T-helper 2 cell (primary cell): ENCODE results near the gene TMEM147.

Experiments used
- DNase-seq, 5 experiments: peaks; one replicate each; pipeline versions ENCODE4 v3.0.0 to v3.0.0-alpha.2; 2012 to 2022

The TMEM147 gene

GRCh38 chr19:35549174-35549788 is 3.9 kb downstream of the TMEM147 start:
- peak in 3 of 5 experiments; percentile 42 to 68 (median 42) for DNase-seq

DNA sequence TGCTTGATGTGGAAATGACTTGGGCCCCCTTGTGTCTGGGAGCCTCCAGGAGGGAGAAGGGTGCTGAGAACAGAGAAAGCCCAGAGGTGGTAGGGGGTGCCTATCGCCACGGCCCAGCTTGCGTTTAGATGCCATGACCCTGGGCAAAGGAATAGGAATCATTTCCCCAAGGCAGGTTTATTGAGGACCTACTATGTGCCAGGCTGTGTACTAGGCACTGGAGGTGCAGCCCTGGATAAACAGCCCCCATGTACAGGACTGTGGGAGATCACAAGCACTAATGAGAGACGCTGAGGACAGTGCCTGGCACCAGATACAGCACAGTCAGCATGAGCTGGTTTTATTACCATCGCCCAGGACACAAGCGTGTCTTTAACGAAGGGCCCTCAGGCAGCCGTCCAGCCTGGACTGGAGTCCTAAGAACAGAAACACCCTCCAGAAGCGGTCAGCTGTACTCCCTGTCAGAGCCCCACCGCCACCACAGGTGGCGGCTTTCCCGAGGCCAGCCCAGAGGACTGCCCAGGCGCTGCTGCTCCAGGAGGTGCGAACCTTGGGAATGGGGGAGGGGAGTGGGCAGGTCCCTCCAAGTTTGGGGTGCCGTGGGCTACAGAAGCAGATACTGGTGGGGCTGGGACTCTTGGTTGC is 4.6 kb downstream of the TMEM147 start:
- no peak for DNase-seq

GRCh38 chr19:35551091-35551810 is 5.8 kb downstream of the TMEM147 start:
- DNase-seq = no peak

GRCh38 chr19:35552534-35553384 is 7.3 kb downstream of the TMEM147 start:
- no peak for DNase-seq

GRCh38 chr19:35553385-35554000 is 8.1 kb downstream of the TMEM147 start:
- DNase-seq = no peak

DNA sequence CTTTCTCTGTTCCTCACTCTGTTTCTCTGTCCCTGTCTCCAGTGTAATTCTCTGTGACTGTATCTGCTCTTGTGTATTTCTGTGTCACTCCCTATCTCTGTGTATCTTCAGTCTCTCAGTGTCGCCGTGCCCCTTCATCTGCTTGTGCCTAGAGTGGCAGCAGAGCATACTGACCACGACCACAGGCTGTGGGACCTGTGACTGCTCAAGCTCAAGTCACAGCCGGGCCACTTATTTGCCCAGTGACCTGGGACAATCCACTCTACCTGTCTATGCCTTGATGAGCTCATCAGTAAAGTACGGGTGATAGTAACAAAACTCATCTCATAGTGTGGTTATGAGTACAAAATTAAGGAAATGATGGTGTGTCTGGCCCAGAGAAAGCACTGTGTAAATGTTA is 8.7 kb downstream of the TMEM147 start:
- no peak for DNase-seq

- DNase-seq = no peak
Measured at GRCh38 chr19:35555301-35556005, 10.0 kb downstream of the TMEM147 start.

DNA sequence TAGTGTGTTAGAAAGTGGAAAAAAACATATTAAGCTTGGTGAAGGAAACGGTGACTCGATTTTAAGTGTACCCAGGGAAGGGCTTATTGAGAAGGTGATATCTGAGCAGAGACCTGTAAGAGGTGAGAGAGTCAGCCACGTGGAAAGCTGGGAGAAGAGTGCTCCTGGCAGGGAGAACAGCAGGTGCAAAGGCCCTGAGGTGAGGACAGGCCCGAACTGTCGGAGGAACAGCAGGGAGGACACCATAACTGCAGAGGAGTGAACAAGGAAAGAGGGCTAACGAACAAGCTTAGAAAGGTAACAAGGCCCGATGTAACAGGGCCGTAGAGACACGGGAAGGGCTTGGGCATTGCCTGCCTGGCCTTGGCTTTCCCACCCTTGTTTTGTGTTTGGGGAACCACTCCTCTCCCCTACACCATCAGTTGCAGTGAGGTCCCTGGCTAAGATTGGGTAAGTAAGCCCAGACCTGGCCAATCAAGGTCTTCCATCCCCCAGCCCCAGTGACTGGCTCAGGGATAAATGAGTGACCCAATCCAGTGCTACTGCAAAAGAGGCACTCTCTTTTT is 10.7 kb downstream of the TMEM147 start:
- DNase-seq = no peak

DNA sequence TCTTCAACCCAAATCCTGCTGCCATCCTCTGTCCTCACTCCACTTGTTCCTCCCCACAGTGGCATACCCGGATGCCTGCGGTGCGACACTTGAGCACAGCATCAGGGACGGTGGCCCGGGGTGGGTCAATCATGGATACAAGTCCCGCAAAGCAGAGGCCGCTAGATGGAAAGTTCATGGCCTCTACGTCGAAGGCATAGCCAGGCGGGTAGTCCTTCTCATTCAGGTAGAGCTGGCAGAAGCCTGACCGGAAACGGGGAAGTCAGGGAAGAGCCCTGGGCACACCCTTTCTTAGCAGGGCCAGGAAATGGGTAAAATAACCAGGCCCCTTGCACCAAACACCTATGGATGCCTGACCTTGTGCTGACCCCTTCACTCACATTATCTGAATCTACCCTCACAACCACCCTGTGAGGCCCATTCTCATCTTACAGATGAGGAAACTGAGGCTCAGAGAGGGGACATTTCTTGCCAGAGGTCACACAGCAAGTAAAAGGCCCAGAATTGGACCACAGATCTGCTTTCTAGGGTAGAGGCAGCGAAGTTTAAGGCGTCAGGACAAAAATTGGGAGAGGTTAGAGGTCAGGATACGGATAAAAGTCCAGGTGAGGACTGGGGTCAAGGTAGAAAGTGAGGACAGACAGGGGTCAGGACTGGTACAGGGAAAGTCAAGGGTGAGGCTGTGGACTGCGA is 11.6 kb downstream of the TMEM147 start:
- no peak for DNase-seq

- peak in 4 of 5 experiments; percentile 18 to 55 (median 26) for DNase-seq
Measured at GRCh38 chr19:35557539-35558399, 12.3 kb downstream of the TMEM147 start.

DNA sequence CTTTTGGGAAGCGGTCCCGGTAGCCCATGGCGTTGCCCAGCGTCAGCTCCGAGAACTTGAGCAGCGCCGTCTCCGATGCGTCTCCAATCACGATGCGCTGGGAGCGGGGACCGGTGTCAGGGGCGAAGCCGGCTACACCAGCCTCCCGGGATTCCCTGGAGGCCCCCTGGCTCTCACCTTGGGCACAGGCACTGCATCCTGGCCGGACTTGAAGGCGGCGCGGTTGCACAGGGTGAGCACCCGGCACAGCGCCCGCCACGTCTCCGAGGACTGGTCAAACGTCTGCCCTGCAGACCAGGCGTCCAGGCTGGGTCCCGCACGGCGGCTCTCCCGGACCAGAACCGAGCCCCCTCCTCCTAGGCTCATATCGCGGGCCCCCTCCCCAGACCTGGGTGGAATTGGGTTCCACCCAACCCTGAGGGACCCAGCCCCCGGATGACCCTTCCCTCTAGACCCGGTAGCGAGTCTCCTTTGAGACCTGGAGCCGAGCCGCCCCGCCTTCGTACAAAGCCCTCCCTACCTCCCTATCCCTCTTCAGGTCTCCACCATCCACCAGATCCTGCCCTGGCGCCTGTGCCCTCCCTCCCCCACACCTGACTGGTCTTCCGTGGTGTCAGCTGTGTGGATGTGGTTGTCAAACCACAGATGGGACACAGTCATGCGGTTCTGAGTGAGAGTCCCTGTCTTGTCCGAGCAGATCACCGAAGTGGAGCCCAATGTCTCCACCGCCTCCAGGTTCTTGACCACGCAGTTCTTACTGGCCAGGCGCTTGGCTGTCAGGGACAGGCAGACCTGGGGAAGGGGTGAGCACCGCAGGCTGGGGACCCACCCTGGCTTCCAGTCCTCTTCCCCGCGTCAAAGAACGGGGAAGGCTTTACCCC is 13.2 kb downstream of the TMEM147 start:
- DNase-seq = no peak

GRCh38 chr19:35559281-35559659 is 13.8 kb downstream of the TMEM147 start:
- DNase-seq = no peak

DNA sequence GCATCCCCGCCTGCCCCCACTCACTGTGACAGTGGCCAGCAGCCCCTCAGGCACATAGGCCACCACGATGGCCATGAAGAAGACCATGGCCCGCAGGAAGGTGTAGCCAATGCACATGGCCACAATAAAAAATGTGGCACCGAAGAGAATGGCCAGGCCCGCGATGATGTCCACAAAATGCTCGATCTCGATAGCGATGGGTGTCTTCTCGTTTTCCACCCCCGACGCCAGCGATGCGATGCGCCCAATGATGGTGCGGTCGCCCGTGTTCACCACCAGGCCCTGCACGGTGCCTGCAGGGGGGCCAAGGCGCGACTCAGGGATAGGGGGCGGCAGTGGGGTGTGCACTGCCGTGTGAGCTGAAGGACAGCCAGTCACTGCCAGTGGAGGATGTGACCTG is 14.4 kb downstream of the TMEM147 start:
- DNase-seq = no peak

DNA sequence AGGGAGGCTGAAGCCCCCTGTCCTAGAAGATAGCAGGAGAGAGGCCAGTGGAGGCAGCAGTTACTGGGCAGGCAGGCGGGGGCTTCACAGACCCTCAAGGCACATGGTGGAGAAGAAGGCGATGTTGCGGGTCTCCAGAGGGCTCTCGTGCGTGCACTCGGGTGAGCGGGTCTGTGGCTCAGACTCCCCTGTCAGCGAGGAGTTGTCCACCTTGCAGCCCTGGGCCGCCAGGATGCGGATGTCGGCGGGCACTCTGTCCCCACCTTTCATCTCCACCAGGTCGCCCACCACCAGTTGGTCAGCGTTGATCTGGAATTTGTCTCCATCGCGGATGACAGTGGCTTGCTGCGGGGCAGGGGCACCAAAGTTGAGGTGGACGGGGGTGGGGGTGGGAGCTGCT is 14.8 kb downstream of the TMEM147 start:
- no peak for DNase-seq

- no peak for DNase-seq
Measured at GRCh38 chr19:35560677-35561076, 15.3 kb downstream of the TMEM147 start.

GRCh38 chr19:35561436-35561835 is 16.0 kb downstream of the TMEM147 start:
- DNase-seq = no peak

DNA sequence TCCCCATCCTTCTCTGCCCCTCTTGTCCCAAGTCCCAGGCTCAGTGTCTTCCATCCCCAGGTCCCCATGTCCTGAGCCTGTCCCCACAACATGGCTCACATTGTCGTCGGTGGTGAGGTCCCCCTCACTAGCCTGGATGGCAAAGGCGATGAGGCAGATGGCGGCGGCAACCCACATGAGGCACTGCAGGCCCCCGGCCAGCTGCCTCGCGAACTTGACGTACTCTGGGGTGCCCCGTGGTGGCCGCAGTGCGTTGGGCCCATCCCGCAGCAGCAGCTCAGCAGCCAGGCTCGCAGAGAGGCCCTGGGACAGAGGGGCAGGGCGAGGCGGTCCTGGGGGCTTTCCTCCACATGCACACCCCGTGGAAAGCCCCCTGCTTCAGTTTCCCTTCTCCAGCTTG is 16.9 kb downstream of the TMEM147 start:
- no peak for DNase-seq

GRCh38 chr19:35562776-35563175 is 17.4 kb downstream of the TMEM147 start:
- DNase-seq = no peak
